Neural progenitor cell (in vitro differentiated cells): ENCODE data around the gene SYVN1. TPM values are rescaled to one million over a fixed set of nuclear protein-coding genes. Genes with fewer than 3 reads are reported as not detected.
A peak's percentile ranks its signal among the peaks of the same experiment; 100 is the strongest.

Source experiments
- DNase-seq: peaks from one replicate; pipeline ENCODE4 v3.0.0-alpha.2; 2016; ENCODE audit warnings: low spot score
- H2AFZ ChIP-seq: fragments of 200-600 bp; sonication (generic); replicated peaks from 2 replicates; pipeline ENCODE4 v1.6.1; 2016; ENCODE audit warnings: antibody characterized with exemption
- H3F3A ChIP-seq: fragments of 200-600 bp; sonication (generic); 2 replicates; pipeline ENCODE4 v1.6.1; 2016; ENCODE audit warnings: antibody characterized with exemption, low read depth
- H3K27ac ChIP-seq: fragments of 200-600 bp; sonication (generic); 2 replicates; pipeline ENCODE4 v1.5.1; 2016; ENCODE audit warnings: mild to moderate bottlenecking
- H3K27me3 ChIP-seq: fragments of 200-600 bp; sonication (generic); 2 replicates; pipeline ENCODE4 v1.6.1; 2016; ENCODE audit warnings: mild to moderate bottlenecking, moderate library complexity
- H3K36me3 ChIP-seq: fragments of 200-600 bp; sonication (generic); 2 replicates; pipeline ENCODE4 v1.5.1; 2016
- H3K4me1 ChIP-seq: fragments of 200-600 bp; sonication (generic); 2 replicates; pipeline ENCODE4 v1.6.1; 2016; ENCODE audit warnings: mixed run types
- H3K4me2 ChIP-seq: fragments of 200-600 bp; sonication (generic); 2 replicates; pipeline ENCODE4 v1.6.1; 2016
- H3K4me3 ChIP-seq: fragments of 200-600 bp; sonication (generic); 2 replicates; pipeline ENCODE4 v1.5.1; 2016
- H3K79me2 ChIP-seq: fragments of 200-600 bp; sonication (generic); 2 replicates; pipeline ENCODE4 v1.6.1; 2016; ENCODE audit warnings: low read depth
- H3K9ac ChIP-seq: fragments of 200-600 bp; sonication (generic); 2 replicates; pipeline ENCODE4 v1.6.1; 2016
- H3K9me3 ChIP-seq: fragments of 200-600 bp; sonication (generic); 2 replicates; pipeline ENCODE4 v1.5.1; 2016; ENCODE audit warnings: low read depth
- H4K20me1 ChIP-seq: fragments of 200-600 bp; sonication (generic); 2 replicates; pipeline ENCODE4 v1.6.1; 2016; ENCODE audit warnings: low read depth
- H3K27ac Mint-ChIP-seq: 3 replicates; pipeline ENCODE4 v1.8.0; 2021; ENCODE audit warnings: mixed read lengths
- H3K27me3 Mint-ChIP-seq: 2 replicates; pipeline ENCODE4 v1.8.0; 2022; ENCODE audit warnings: low read depth, mild to moderate bottlenecking, inconsistent platforms, moderate library complexity, mixed read lengths; ENCODE audit not compliant: insufficient read depth
- H3K36me3 Mint-ChIP-seq: 3 replicates; pipeline ENCODE4 v1.8.0; 2021; ENCODE audit warnings: mixed read lengths
- H3K4me1 Mint-ChIP-seq: 3 replicates; pipeline ENCODE4 v1.8.0; 2021; ENCODE audit warnings: mixed read lengths
- H3K4me3 Mint-ChIP-seq: 3 replicates; pipeline ENCODE4 v1.8.0; 2021; ENCODE audit warnings: mild to moderate bottlenecking, moderate library complexity, mixed read lengths
- H3K9me3 Mint-ChIP-seq: 3 replicates; pipeline ENCODE4 v1.8.0; 2020; ENCODE audit warnings: mixed read lengths
- EZH2 ChIP-seq: fragments of 200-600 bp; sonication (generic); IDR thresholded peaks from 2 replicates; pipeline ENCODE4 v1.6.1; 2017; ENCODE audit warnings: antibody characterized with exemption, mild to moderate bottlenecking, moderate library complexity
- EZH2phosphoT487 ChIP-seq: fragments of 200-600 bp; sonication (generic); IDR thresholded peaks from 2 replicates; pipeline ENCODE4 v1.6.1; 2017; ENCODE audit warnings: antibody characterized with exemption
- total RNA-seq: library from RNA; depleted of rRNA; stranded (reverse); fragments of >200 nt; gene quantifications from 2 replicates; pipeline ENCODE4 v1.2.3, GENCODE V29; 2015; ENCODE audit warnings: low replicate concordance
- TF ChIP-seq, protein P1 (sequence below): fragments of 200-600 bp; sonication (generic); IDR thresholded peaks from 2 replicates; pipeline ENCODE4 v1.5.1; 2017; ENCODE audit warnings: antibody characterized with exemption, mild to moderate bottlenecking

Gene SYVN1
- total RNA-seq, 1 donor from 2014 or later = 7.2 TPM

DNA sequence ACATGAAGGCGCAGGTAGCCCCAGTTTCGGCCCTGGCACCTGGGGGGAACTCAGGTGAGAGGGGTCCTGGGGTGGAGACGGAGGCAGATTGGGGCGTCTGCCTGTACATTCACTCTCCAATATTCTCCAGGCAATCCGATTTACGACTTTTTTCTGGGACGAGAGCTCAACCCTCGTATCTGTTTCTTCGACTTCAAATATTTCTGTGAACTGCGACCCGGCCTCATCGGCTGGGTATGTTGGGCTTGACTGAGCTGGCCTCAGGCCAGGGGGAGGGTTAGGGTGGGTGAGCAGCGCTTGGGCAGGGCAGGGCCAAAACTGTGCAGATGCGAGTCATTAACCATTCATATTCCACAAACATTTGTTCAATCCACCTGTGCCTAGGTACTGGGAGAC is 21.0 kb downstream of the SYVN1 start:
- TF ChIP-seq, protein P1, sequence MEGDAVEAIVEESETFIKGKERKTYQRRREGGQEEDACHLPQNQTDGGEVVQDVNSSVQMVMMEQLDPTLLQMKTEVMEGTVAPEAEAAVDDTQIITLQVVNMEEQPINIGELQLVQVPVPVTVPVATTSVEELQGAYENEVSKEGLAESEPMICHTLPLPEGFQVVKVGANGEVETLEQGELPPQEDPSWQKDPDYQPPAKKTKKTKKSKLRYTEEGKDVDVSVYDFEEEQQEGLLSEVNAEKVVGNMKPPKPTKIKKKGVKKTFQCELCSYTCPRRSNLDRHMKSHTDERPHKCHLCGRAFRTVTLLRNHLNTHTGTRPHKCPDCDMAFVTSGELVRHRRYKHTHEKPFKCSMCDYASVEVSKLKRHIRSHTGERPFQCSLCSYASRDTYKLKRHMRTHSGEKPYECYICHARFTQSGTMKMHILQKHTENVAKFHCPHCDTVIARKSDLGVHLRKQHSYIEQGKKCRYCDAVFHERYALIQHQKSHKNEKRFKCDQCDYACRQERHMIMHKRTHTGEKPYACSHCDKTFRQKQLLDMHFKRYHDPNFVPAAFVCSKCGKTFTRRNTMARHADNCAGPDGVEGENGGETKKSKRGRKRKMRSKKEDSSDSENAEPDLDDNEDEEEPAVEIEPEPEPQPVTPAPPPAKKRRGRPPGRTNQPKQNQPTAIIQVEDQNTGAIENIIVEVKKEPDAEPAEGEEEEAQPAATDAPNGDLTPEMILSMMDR = no peak
- TF ChIP-seq EZH2 = no peak
- TF ChIP-seq EZH2phosphoT487 = no peak
- Histone ChIP-seq H3K79me2 (peaks cover 30% of the 10 kb centered on the region), H3K4me3 (peak overlapping the region; percentile 81), H3K4me2 (peak overlapping the region; percentile 97), H3F3A (peaks cover 55% of the 10 kb centered on the region), H3K27me3 (no peaks in the 10 kb centered on the region), H4K20me1 (peaks cover 28% of the 10 kb centered on the region), H3K4me1 (peaks cover 9% of the 10 kb centered on the region), H3K9me3 (no peaks in the 10 kb centered on the region), H3K9ac (peak overlapping the region; percentile 60), H2AFZ (no peak overlapping the region), H3K36me3 (no peaks in the 10 kb centered on the region), H3K27ac (no peak overlapping the region)
- Mint-ChIP-seq H3K9me3 (no peaks in the 10 kb centered on the region), H3K27me3 (peaks cover 13% of the 10 kb centered on the region), H3K36me3 (peaks cover 7% of the 10 kb centered on the region), H3K4me3 (peak overlapping the region; percentile 97), H3K27ac (peak overlapping the region; percentile 69), H3K4me1 (peaks cover 31% of the 10 kb centered on the region)
- DNase-seq = no peak

- DNase-seq = peak; percentile 75
- no peaks in the 10 kb centered on the region for H3K9me3 Mint-ChIP-seq
- no peak for TF ChIP-seq EZH2
- TF ChIP-seq, protein P1 = peak; percentile 92
- H3K4me3 Mint-ChIP-seq = peak overlapping the region; percentile 97
- H3K4me1 Mint-ChIP-seq = peaks cover 28% of the 10 kb centered on the region
- no peaks in the 10 kb centered on the region for H3K36me3 ChIP-seq
- H2AFZ ChIP-seq = peak overlapping the region; percentile 70
- H3F3A ChIP-seq = peaks cover 49% of the 10 kb centered on the region
- H3K9ac ChIP-seq = peak overlapping the region; percentile 60
- H3K79me2 ChIP-seq = peaks cover 30% of the 10 kb centered on the region
- peaks cover 28% of the 10 kb centered on the region for H4K20me1 ChIP-seq
- H3K27me3 Mint-ChIP-seq = peaks cover 11% of the 10 kb centered on the region
- H3K27me3 ChIP-seq = no peaks in the 10 kb centered on the region
- peak overlapping the region; percentile 97 for H3K4me2 ChIP-seq
- H3K36me3 Mint-ChIP-seq = peaks cover 5% of the 10 kb centered on the region
- H3K9me3 ChIP-seq = no peaks in the 10 kb centered on the region
- peak overlapping the region; percentile 69 for H3K27ac Mint-ChIP-seq
- peaks cover 9% of the 10 kb centered on the region for H3K4me1 ChIP-seq
- H3K27ac ChIP-seq = no peak overlapping the region
- H3K4me3 ChIP-seq = peak overlapping the region; percentile 81
Measured at GRCh38 chr11:65112546-65113360, 21.6 kb downstream of the SYVN1 start.

DNA sequence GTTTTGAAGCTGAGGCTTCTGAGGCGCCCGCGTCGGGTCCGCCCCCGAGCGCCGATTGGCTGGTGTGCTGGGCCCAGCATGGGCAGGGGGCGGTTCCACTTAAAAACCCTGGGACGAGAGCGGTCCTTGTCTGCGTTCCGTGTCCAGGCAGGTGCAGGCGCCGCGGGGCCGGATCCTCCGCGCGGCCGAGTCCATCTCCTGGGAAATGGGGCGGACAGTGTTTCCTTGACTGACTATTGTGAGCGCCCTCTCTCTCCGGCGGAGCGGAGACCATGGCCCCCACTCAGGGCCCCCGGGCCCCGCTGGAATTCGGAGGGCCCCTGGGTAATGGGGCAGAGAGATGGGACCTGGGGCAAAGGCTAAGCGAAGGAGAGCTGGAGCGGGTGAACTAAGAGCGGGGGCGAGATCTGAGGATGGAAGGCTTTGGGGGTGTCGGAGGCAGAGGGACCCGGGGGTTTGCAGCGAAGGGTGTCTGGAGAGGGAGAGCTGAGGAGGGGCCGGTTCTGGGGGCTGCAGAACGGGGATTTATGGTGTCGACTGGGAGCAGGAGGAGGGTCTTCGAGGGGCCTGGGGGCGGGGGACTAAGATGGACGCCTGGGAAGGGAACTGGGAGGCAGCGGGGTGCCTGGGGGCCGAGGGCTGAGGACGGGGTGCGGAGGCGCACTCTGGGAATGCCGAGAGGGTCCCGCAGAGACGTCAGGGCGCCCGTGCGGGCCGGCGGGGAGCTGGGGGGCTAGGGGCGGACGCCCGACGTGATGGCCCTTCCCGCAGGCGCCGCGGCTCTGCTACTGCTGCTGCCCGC is 22.4 kb downstream of the SYVN1 start, which contains the start of gene TM7SF2:
Gene TM7SF2 (plus strand): TSS at position 129 of the 802 bp plus-strand sequence. CDS start 144 bp downstream, at position 273.
- no peaks in the 10 kb centered on the region for H3K9me3 Mint-ChIP-seq
- H3K27me3 ChIP-seq = no peaks in the 10 kb centered on the region
- TF ChIP-seq EZH2 = no peak
- TF ChIP-seq, protein P1 = no peak
- no peak for TF ChIP-seq EZH2phosphoT487
- H3K4me3 ChIP-seq = peak within 1 kb of the TSS; percentile 81
- H3K36me3 Mint-ChIP-seq = peaks cover 5% of the 10 kb centered on the region
- H2AFZ ChIP-seq = peak within 1 kb of the TSS; percentile 70
- H4K20me1 ChIP-seq = peaks cover 28% of the 10 kb centered on the region
- peaks cover 30% of the 10 kb centered on the region for H3K79me2 ChIP-seq
- DNase-seq = peak; percentile 99
- H3K27ac ChIP-seq = peak within 1 kb of the TSS; percentile 32
- peaks cover 44% of the 10 kb centered on the region for H3F3A ChIP-seq
- H3K9ac ChIP-seq = peak within 1 kb of the TSS; percentile 60
- peak within 1 kb of the TSS; percentile 66 for H3K27ac Mint-ChIP-seq
- H3K4me3 Mint-ChIP-seq = peak within 1 kb of the TSS; percentile 97
- H3K36me3 ChIP-seq = no peaks in the 10 kb centered on the region
- no peaks in the 10 kb centered on the region for H3K9me3 ChIP-seq
- H3K27me3 Mint-ChIP-seq = peaks cover 9% of the 10 kb centered on the region
- peaks cover 28% of the 10 kb centered on the region for H3K4me1 Mint-ChIP-seq
- H3K4me2 ChIP-seq = peak within 1 kb of the TSS; percentile 97
- peaks cover 9% of the 10 kb centered on the region for H3K4me1 ChIP-seq
